Epithelial cell of proximal tubule (primary cell): ENCODE data around the gene HMX2. TPM values are rescaled to one million over a fixed set of nuclear protein-coding genes. Genes with fewer than 3 reads are reported as not detected.

Experiments
- DNase-seq: peaks from one replicate; pipeline ENCODE4 v3.0.0-alpha.2; 2011; ENCODE audit warnings: low read depth
- H3K4me3 ChIP-seq: 2 replicates; pipeline ENCODE4 v1.5.1; 2011; ENCODE audit warnings: low read depth, mild to moderate bottlenecking, low read length
- total RNA-seq: library from RNA; depleted of rRNA; stranded (reverse); fragments of >200 nt; gene quantifications from 2 replicates; pipeline ENCODE4 v1.2.3, GENCODE V29; 2015
- TF ChIP-seq, protein P1 (sequence below): conservative IDR thresholded peaks from 2 replicates; pipeline ENCODE4 v1.5.1; 2012; ENCODE audit warnings: low read depth, mild to moderate bottlenecking, low read length

The HMX2 gene, protein sequence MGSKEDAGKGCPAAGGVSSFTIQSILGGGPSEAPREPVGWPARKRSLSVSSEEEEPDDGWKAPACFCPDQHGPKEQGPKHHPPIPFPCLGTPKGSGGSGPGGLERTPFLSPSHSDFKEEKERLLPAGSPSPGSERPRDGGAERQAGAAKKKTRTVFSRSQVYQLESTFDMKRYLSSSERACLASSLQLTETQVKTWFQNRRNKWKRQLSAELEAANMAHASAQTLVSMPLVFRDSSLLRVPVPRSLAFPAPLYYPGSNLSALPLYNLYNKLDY
- not detected in 2 replicates for total RNA-seq

DNA sequence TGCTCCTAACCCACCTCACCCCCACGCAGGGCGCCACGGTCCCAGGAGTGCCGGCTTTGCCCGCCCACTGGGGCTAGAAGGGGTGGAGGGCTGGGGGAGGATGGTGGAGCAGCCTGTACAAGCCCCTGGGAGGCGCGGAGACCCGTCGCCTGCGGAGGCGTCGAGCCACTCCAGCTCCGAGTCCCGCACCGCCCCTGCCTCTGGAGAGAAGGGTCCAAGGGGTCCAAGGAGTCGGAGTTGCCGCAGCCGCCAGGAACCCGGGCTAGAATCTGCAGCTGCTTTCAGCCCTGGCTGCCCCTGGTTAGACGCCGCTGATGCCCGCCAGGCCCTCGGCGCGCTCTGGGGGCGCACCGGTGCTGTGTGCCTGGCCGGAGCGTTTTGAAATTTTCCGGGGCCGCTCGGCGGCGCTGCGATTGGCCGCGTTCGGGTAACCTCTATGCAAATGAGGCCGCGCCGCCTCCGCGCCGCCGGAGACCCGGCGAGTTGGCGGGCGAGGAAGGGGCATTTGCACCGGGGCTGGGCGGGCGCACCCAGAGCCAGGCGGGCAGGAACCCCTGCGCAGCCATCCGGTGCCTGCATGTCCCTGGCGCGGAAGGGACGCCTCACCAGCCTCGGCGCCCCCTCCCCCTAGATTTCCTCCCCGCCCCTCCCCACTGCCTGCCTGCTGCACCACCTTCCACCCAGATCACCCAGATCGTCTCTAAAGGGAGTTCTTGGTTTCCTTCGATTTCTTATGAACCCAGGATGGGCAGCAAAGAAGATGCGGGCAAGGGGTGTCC is at the start of gene HMX2:
TSS of gene HMX2 (plus strand) at position 502 of the 779 bp plus-strand sequence. CDS start at position 745, 243 bp downstream.
- TF ChIP-seq, protein P1, sequence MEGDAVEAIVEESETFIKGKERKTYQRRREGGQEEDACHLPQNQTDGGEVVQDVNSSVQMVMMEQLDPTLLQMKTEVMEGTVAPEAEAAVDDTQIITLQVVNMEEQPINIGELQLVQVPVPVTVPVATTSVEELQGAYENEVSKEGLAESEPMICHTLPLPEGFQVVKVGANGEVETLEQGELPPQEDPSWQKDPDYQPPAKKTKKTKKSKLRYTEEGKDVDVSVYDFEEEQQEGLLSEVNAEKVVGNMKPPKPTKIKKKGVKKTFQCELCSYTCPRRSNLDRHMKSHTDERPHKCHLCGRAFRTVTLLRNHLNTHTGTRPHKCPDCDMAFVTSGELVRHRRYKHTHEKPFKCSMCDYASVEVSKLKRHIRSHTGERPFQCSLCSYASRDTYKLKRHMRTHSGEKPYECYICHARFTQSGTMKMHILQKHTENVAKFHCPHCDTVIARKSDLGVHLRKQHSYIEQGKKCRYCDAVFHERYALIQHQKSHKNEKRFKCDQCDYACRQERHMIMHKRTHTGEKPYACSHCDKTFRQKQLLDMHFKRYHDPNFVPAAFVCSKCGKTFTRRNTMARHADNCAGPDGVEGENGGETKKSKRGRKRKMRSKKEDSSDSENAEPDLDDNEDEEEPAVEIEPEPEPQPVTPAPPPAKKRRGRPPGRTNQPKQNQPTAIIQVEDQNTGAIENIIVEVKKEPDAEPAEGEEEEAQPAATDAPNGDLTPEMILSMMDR = no peak
- no peak for DNase-seq
- H3K4me3 ChIP-seq = peak within 1 kb of the TSS; percentile 2

DNA sequence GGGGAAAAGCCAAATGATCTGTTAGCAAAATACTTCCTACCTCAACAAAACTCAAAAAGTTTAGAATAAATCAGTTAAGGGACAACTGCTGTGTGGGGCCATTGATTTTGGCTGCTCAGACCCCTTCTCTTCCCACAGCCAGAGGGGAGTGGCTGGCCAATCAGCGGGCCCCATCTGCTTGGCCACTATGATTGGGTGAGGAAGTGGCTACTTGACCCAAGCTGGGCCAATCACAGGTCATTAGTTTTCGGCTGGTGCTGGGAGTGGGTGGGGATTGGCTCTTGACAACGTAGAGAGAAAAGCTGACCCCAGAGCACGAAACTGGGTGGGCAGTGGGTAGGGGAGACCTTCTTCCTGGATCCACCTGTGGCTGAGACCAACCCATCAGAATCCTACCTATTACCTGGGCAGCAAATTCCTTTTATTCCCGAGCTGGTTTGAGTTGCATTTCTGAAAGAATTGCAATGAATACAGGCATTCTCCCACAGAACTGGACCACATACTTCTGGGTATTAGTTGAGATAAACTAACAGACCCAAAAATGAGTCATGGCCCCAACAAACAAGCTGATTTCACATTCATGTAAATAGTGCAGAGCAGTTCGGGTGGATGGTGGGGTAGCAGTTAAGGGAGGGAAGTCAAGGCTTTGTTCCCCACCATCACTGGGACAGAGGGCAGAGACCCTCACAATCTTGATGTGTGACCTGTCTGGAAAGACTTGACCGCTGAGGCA is 47.7 kb upstream of the HMX2 start:
- DNase-seq = no peak
- TF ChIP-seq, protein P1 = no peak
- no peak overlapping the region for H3K4me3 ChIP-seq

DNA sequence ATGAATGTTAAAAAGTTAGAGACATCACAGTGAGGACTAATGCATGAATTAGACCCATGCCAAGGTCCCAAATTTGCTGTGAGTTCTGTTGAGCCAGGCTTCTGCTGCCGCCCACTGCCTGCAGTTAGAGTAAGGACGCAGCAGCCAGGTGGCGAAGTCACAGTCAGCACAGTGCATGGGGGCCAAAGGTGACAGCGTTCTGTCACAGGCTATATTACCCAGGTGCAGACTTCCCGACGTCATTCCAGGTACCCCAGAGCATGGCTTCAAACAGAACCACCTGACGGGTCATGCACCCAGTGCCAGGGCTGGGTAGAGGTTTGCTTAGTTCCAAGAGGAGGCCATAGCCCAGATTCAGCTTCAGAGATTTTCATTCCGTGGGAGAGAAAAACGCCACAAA is 46.1 kb upstream of the HMX2 start:
- no peak overlapping the region for H3K4me3 ChIP-seq
- TF ChIP-seq, protein P1 = no peak
- DNase-seq = no peak

DNA sequence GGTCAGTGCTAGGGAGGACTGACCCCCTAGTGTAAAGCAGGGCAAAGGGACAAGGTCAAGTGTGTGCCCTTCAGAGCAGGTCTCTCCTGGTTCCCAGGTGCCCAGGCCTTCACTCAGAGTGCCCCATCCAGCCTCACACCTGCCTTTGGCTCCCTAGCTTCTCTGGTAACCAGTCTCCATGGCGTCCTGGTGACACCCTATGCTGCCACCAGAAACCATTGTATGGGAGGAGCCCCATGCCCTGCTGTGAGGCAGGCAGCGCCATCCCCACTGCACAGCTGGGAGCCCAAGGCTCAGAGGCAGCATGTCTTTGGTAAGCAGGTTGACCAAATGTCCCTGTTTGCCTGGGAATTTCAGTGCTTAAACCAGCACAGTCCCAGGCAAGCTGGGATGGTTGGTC is 45.3 kb upstream of the HMX2 start:
- no peak overlapping the region for H3K4me3 ChIP-seq
- no peak for DNase-seq
- TF ChIP-seq, protein P1 = no peak

DNA sequence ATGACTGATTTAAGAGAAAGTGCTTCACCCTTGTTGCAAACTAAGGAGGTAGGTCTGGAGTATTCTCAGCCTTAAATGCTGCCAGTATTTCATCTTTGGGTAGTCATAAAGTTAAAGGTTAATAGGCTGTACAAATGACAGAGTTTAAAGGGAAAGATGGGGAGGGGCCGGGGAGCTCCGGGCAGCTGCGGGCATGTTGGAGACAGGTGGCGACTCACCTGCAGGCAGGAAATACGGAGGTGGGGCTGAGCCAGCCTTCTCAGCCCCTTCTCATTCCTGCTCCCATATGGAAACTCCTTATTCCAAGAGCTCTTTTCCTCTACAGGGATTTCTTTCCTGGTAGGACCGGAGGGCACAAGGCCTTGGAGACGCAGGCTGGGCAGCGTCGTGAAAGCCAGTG is 44.0 kb upstream of the HMX2 start:
- H3K4me3 ChIP-seq = no peak overlapping the region
- TF ChIP-seq, protein P1 = no peak
- DNase-seq = no peak

DNA sequence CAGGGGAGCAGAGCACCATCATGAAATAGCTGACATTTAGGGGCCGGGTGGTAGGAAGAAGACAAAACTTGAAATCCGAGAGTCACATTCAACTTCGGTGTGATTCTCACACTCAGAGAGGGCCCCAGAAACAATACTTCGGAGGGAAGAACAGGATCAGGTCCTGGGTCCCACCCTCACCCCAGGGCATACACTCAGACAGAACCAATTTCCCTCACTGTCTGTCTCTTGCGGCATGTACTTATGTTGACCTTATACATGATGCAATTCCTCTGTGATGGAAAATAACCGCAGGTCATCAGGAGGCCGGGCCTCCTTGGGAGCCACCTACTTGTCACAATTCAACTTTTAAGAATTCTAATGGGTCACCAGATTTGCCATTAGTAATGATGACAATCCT is 38.5 kb upstream of the HMX2 start:
- TF ChIP-seq, protein P1 = no peak
- DNase-seq = no peak
- no peak overlapping the region for H3K4me3 ChIP-seq
